Body of pancreas (tissue), 4 donors: ENCODE measurements around the gene PRPF18.

Experiments
- CTCF ChIP-seq, 7 experiments: fragments of 450-650 bp in 4 of 7; fragments of 200-600 bp in 3 of 7; sonication (generic) in 3 of 7; IDR thresholded peaks; one replicate each; pipeline ENCODE4 v1.5.1; 2016 to 2019; ENCODE audit warnings: antibody characterized with exemption in 7 of 7
- POLR2A ChIP-seq, 3 donors: fragments of 450-650 bp; IDR thresholded peaks; one replicate each; pipeline ENCODE4 v1.6.1; 2016; ENCODE audit warnings: antibody characterized with exemption in 3 of 3, mild to moderate bottlenecking in 2 of 3

GRCh38 chr10:13674645-13675588 is 88.2 kb downstream of the PRPF18 start:
- TF ChIP-seq CTCF (IDR thresholded peaks at IDR 0.05) (no peak), POLR2A (IDR thresholded peaks at IDR 0.05) (no peak)
